B cell (primary cell): ENCODE results near the gene HIP1R. TPM values are rescaled to one million over a fixed set of nuclear protein-coding genes. Genes with fewer than 3 reads are reported as not detected.

Experiments
- ATAC-seq: fragments of 200-7000 bp; cut with Tn5 transposase; one replicate; pipeline ENCODE4 v1.10.0; 2021; ENCODE audit warnings: low read depth, mild to moderate bottlenecking, moderate number of reproducible peaks, moderate library complexity
- CTCF ChIA-PET: fragments of 350-600 bp; sonication (Branson Sonifier 250); formaldehyde crosslinking; loops from one replicate; lab custom pipeline; 2021; ENCODE audit warnings: antibody characterized with exemption, inconsistent platforms; lab: Charles Lee
- POLR2A ChIA-PET: fragments of 350-600 bp; sonication (Branson Sonifier 250); formaldehyde crosslinking; loops from one replicate; lab custom pipeline; 2021; ENCODE audit warnings: antibody characterized with exemption; lab: Charles Lee
- DNase-seq: peaks from one replicate; pipeline ENCODE4 v3.0.0; 2013
- H2AFZ ChIP-seq: 2 replicates; pipeline ENCODE4 v1.6.1; 2012; ENCODE audit warnings: mild to moderate bottlenecking, low read depth, low read length; ENCODE audit not compliant: insufficient read depth, poor library complexity, severe bottlenecking
- H3K27ac ChIP-seq, 2 donors: 1 replicate in 1 of 2; 2 replicates in 1 of 2; pipeline ENCODE4 v1.5.1; 2012 to 2013; ENCODE audit warnings: low read length in 2 of 2, mild to moderate bottlenecking in 2 of 2, moderate library complexity in 1 of 2
- H3K27me3 ChIP-seq, 4 experiments: fragments of 200-600 bp in 1 of 4; sonication (generic) in 1 of 4; replicated peaks in 1 of 4; 1 replicate in 2 of 4; 2 replicates in 2 of 4; pipeline versions ENCODE4 v1.6.1 to v1.7.0; 2013 to 2016; ENCODE audit warnings: low read length in 3 of 4, mild to moderate bottlenecking in 2 of 4, mixed read lengths in 1 of 4, moderate library complexity in 1 of 4; ENCODE audit not compliant: insufficient read depth in 4 of 4, control insufficient read depth in 3 of 4; ENCODE audit errors: control extremely low read depth in 1 of 4
- H3K36me3 ChIP-seq, 2 experiments: replicated peaks in 1 of 2; 1 replicate in 1 of 2; 2 replicates in 1 of 2; pipeline versions ENCODE4 v1.6.1 to v1.7.1; 2013; ENCODE audit warnings: low read length in 1 of 2; ENCODE audit not compliant: insufficient read depth in 2 of 2, control insufficient read depth in 1 of 2; ENCODE audit errors: control extremely low read depth in 1 of 2, extremely low read depth in 1 of 2
- H3K4me1 ChIP-seq, 2 donors: fragments of 200-600 bp in 1 of 2; sonication (generic) in 1 of 2; 1 replicate in 1 of 2; 2 replicates in 1 of 2; pipeline versions ENCODE4 v1.5.1 to v1.6.1; 2013 to 2017; ENCODE audit warnings: low read length in 2 of 2; ENCODE audit not compliant: control insufficient read depth in 2 of 2, insufficient read depth in 2 of 2
- H3K4me2 ChIP-seq: replicated peaks from 2 replicates; pipeline ENCODE3; 2012; ENCODE audit warnings: mild to moderate bottlenecking, low read depth, low read length; ENCODE audit not compliant: poor library complexity, severe bottlenecking
- H3K4me3 ChIP-seq, 5 experiments: fragments of 200-600 bp in 1 of 5; sonication (generic) in 1 of 5; 1 replicate in 3 of 5; 2 replicates in 2 of 5; pipeline versions ENCODE4 v1.5.1 to v1.7.0; 2011 to 2016; ENCODE audit warnings: low read length in 4 of 5, mild to moderate bottlenecking in 4 of 5, low read depth in 2 of 5, control low read depth in 1 of 5, moderate library complexity in 1 of 5; ENCODE audit not compliant: insufficient read depth in 1 of 5; ENCODE audit errors: control extremely low read depth in 1 of 5, extremely low read depth in 1 of 5
- H3K79me2 ChIP-seq: fragments of 200-600 bp; sonication (generic); one replicate; pipeline ENCODE4 v1.6.0; 2016; ENCODE audit warnings: low read length; ENCODE audit not compliant: control insufficient read depth, insufficient read depth
- H3K9ac ChIP-seq: fragments of 200-600 bp; sonication (generic); 2 replicates; pipeline ENCODE4 v1.6.1; 2017; ENCODE audit warnings: mild to moderate bottlenecking, low read length, moderate library complexity
- H3K9me3 ChIP-seq, 3 donors: one replicate each; pipeline versions ENCODE4 v1.6.1 to v1.7.1; 2013; ENCODE audit warnings: low read length in 2 of 3; ENCODE audit not compliant: control insufficient read depth in 2 of 3, insufficient read depth in 1 of 3; ENCODE audit errors: control extremely low read depth in 1 of 3
- H4K20me1 ChIP-seq: 2 replicates; pipeline ENCODE4 v1.6.0; 2012; ENCODE audit warnings: mild to moderate bottlenecking, low read length; ENCODE audit not compliant: insufficient read depth, control insufficient read depth, poor library complexity, severe bottlenecking
- H3K27ac Mint-ChIP-seq: one replicate; pipeline ENCODE4 v1.8.0; 2021; ENCODE audit warnings: mixed read lengths
- H3K27me3 Mint-ChIP-seq: one replicate; pipeline ENCODE4 v1.8.0; 2021; ENCODE audit warnings: mixed read lengths
- H3K4me1 Mint-ChIP-seq: one replicate; pipeline ENCODE4 v1.8.0; 2021; ENCODE audit warnings: mixed read lengths
- H3K4me3 Mint-ChIP-seq: one replicate; pipeline ENCODE4 v1.8.0; 2021; ENCODE audit warnings: mixed read lengths
- H3K9me3 Mint-ChIP-seq: one replicate; pipeline ENCODE4 v1.8.0; 2022; ENCODE audit warnings: mixed read lengths; ENCODE audit not compliant: insufficient read depth
- CTCF ChIP-seq: fragments of 200-600 bp; IDR thresholded peaks from one replicate; pipeline ENCODE4 v1.8.0; 2022; ENCODE audit warnings: antibody characterized with exemption, mild to moderate bottlenecking
- EZH2 ChIP-seq: IDR thresholded peaks from 2 replicates; pipeline ENCODE4 v1.6.1; 2012; ENCODE audit warnings: borderline replicate concordance, low read depth, mild to moderate bottlenecking, moderate library complexity, low read length; ENCODE audit not compliant: insufficient read depth, poor library complexity, severe bottlenecking
- WGBS: methylation state at CpG from one replicate; pipeline ENCODE4 v1.1.5; 2013; ENCODE audit warnings: missing lambda C conversion rate; ENCODE audit not compliant: insufficient coverage; 5-methylcytosine and 5-hydroxymethylcytosine counted together
- intact Hi-C: fragments of 100-400 bp; cut with micrococcal nuclease; formaldehyde crosslinking; loops from one replicate; pipeline ENCODE4 v1.10.0; 2022
- polyA plus RNA-seq: library from polyadenylated mRNA; depleted of rRNA; stranded (reverse); fragments of >200 nt; gene quantifications from 2 replicates; pipeline ENCODE4 v1.2.3, GENCODE V29; 2012
- total RNA-seq, 2 donors: library from RNA; stranded (reverse); fragments of 120-200 nt in 1 of 2; gene quantifications; 1 replicate in 1 of 2; 2 replicates in 1 of 2; pipeline versions ENCODE4 v1.2.3 to v1.2.4, GENCODE V29; 2013 to 2022

HIP1R gene
- total and polyA plus RNA-seq, 2 donors (not counting 1 experiment from before 2014, with no cell fraction given) = 289 to 390 TPM

- no peaks in the 10 kb centered on the region for H3K9me3 Mint-ChIP-seq
- H3K4me1 Mint-ChIP-seq = peaks cover 91% of the 10 kb centered on the region
- Histone ChIP-seq H3K4me2 (peak overlapping the region; percentile 97), H3K9ac (peak overlapping the region; percentile 99), H3K9me3 (peaks cover 0 to 4% (median 0%) of the 10 kb centered on the region in 3 donors), H3K27ac (peak overlapping the region; percentile 90 to 99), H3K27me3 (no peaks in the 10 kb centered on the region), H3K4me3 (peak overlapping the region; percentile 74 to 98 (median 97)), H3K79me2 (peaks cover 77% of the 10 kb centered on the region), H2AFZ (peak overlapping the region; percentile 87), H3K4me1 (peaks cover 90 to 91% of the 10 kb centered on the region in 2 donors), H3K36me3 (no peaks in the 10 kb centered on the region), H4K20me1 (peaks cover 19% of the 10 kb centered on the region)
- intact Hi-C loops = loop anchor here (2.0 kb wide), 1 partner anchor 15 kb away; no protein-coding TSS in a partner anchor
- DNase-seq (no peak), ATAC-seq (no peak)
- POLR2A ChIA-PET = no interaction called here
- WGBS = 3% methylated on average over 9 of the region's 9 CpGs
- CTCF ChIA-PET = interaction anchor here (1.0 to 9.8 kb wide), 6 partner anchors 11 to 102 kb away, joined by 3 to 101 read pairs (median 18); no protein-coding TSS in a partner anchor
- peak overlapping the region; percentile 96 for H3K4me3 Mint-ChIP-seq
- peak overlapping the region; percentile 94 for H3K27ac Mint-ChIP-seq
- no peak for TF ChIP-seq EZH2
- no peak for TF ChIP-seq CTCF
- no peaks in the 10 kb centered on the region for H3K27me3 Mint-ChIP-seq
Observed at GRCh38 chr12:122895320-122895703, 60.1 kb downstream of the HIP1R start.
